ENCODE results near the gene PDZRN3. TPM values are rescaled to one million over a fixed set of nuclear protein-coding genes. Genes with fewer than 3 reads are reported as not detected.
"Not testable (repeated sequence)": the region's sequence is repeated elsewhere in the genome, so short reads cannot be mapped to it uniquely, and the experiment has no call there.

The PDZRN3 gene
- total RNA-seq, 1 donor from 2014 or later: 4.1 TPM

DNA sequence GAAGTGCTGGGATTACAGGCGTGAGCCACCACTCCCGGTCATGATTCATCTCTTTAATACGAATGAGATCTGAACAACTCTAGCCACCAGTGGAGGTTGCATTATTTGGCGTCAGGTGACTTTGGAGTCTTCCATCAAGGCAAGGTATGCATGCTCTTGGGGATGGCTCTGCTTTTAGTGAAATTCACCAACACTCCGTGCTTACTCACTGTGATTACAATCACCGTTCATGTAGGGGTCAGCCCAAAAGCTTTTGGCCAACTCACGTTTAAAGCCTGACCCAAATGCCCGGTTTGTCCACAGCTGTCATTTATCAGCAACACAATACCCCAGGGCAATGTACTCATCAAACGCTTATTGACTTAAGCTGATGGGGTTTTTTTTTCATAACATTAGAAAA lies 155.4 kb downstream of the PDZRN3 start:
- Histone ChIP-seq H3K4me3 (ENCODE audit: low read depth, low read length) (no peak overlapping the region), H3K27me3 (ENCODE audit: control insufficient read depth, insufficient read depth, low read length) (no peaks in the 10 kb centered on the region), H3K36me3 (ENCODE audit: control insufficient read depth, insufficient read depth, low read length) (no peaks in the 10 kb centered on the region)
- no peak for DNase-seq (ENCODE audit: low read depth)
- TF ChIP-seq, protein P1, sequence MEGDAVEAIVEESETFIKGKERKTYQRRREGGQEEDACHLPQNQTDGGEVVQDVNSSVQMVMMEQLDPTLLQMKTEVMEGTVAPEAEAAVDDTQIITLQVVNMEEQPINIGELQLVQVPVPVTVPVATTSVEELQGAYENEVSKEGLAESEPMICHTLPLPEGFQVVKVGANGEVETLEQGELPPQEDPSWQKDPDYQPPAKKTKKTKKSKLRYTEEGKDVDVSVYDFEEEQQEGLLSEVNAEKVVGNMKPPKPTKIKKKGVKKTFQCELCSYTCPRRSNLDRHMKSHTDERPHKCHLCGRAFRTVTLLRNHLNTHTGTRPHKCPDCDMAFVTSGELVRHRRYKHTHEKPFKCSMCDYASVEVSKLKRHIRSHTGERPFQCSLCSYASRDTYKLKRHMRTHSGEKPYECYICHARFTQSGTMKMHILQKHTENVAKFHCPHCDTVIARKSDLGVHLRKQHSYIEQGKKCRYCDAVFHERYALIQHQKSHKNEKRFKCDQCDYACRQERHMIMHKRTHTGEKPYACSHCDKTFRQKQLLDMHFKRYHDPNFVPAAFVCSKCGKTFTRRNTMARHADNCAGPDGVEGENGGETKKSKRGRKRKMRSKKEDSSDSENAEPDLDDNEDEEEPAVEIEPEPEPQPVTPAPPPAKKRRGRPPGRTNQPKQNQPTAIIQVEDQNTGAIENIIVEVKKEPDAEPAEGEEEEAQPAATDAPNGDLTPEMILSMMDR (IDR thresholded peaks at IDR 0.05; ENCODE audit: insufficient read depth, low read length, poor library complexity, severe bottlenecking): no peak

DNA sequence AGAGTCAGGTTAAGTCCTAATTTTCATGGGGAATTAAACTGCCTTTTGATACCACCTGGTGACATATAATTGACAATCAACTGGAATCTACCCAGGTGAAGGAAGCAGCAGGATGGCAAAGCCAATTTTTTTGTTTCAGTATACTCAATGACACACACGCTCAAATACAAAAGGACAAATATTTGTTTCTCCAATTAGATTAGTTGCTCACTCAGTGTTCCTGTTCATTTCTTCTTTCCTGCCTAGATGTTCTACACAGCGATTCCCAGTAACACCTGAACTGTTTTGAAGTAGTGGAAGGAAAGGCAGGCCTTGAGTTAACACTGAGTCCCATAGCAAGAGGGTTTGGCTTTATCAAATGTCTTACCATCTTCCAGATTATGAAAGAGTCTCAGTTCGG lies 157.5 kb downstream of the PDZRN3 start:
- H3K27me3 ChIP-seq (ENCODE audit: control insufficient read depth, insufficient read depth, low read length): no peaks in the 10 kb centered on the region
- H3K36me3 ChIP-seq (ENCODE audit: control insufficient read depth, insufficient read depth, low read length): no peaks in the 10 kb centered on the region
- H3K4me3 ChIP-seq (ENCODE audit: low read depth, low read length): no peak overlapping the region
- TF ChIP-seq, protein P1 (IDR thresholded peaks at IDR 0.05; ENCODE audit: insufficient read depth, low read length, poor library complexity, severe bottlenecking): no peak
- DNase-seq (ENCODE audit: low read depth): no peak

DNA sequence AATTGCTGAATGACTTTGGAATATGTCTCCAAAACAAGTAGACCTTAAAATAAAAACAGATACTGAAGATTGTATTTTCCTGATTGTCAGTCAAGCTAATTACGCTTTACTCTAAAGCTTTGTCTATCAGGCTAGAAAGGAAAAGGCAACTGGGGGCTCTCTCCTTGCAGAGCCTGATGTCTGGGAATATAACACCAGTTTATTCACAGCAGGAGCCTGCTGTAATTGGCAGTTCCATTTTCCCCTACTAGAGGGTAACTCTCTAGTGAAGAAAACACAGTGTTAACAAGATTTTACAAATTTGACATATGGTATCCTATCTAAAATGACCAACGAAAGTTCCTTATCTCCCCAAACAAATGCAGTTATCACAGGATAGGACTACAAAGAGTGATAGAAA lies 158.8 kb downstream of the PDZRN3 start:
- DNase-seq (ENCODE audit: low read depth): no peak
- Histone ChIP-seq H3K4me3 (ENCODE audit: low read depth, low read length) (no peak overlapping the region), H3K27me3 (ENCODE audit: control insufficient read depth, insufficient read depth, low read length) (no peaks in the 10 kb centered on the region), H3K36me3 (ENCODE audit: control insufficient read depth, insufficient read depth, low read length) (no peaks in the 10 kb centered on the region)
- TF ChIP-seq, protein P1 (IDR thresholded peaks at IDR 0.05; ENCODE audit: insufficient read depth, low read length, poor library complexity, severe bottlenecking): no peak

DNA sequence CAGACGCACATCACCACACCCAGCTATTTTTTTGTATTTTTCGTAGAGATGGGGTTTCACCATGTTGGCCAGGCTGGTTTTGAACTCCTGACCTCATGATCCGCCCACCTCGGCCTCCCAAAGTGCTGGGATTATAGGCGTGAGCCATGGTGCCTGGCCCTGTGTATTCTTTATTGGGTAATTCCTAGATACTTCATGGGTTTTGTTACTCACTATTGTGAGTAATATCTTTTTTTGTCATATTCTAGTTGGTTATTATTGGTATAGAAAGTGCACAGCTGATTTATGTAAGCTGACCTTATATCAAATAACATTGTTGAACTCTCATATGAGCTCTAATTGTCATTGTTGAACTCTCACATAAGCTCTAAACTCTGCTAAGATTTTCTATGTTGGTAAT lies 160.6 kb downstream of the PDZRN3 start:
- H3K4me3 ChIP-seq (ENCODE audit: low read depth, low read length); DNase-seq (ENCODE audit: low read depth); H3K27me3 ChIP-seq (ENCODE audit: control insufficient read depth, insufficient read depth, low read length); H3K36me3 ChIP-seq (ENCODE audit: control insufficient read depth, insufficient read depth, low read length): not testable (repeated sequence)

DNA sequence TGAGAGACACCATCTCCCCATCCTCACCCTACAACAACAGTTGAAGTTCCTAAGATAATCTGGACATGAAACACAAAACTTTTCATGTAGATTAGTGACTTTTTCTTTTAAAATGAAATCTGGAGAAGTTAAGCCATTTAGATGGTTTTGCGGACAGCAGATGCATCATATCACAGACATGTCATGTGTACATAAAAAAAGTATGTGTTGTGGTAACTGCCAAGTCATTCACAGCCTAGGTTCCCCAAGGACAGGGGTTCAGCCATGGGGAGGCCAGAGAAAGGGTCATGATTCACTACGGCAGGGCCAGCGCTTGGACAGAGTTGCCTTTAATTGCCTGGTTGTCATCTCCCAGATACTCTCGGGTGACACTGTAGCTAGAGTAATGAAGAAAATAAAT lies 163.2 kb downstream of the PDZRN3 start:
- Histone ChIP-seq H3K27me3 (ENCODE audit: control insufficient read depth, insufficient read depth, low read length) (no peaks in the 10 kb centered on the region), H3K4me3 (ENCODE audit: low read depth, low read length) (no peak overlapping the region), H3K36me3 (ENCODE audit: control insufficient read depth, insufficient read depth, low read length) (no peaks in the 10 kb centered on the region)
- no peak for DNase-seq (ENCODE audit: low read depth)
- TF ChIP-seq, protein P1 (IDR thresholded peaks at IDR 0.05; ENCODE audit: insufficient read depth, low read length, poor library complexity, severe bottlenecking): no peak

DNA sequence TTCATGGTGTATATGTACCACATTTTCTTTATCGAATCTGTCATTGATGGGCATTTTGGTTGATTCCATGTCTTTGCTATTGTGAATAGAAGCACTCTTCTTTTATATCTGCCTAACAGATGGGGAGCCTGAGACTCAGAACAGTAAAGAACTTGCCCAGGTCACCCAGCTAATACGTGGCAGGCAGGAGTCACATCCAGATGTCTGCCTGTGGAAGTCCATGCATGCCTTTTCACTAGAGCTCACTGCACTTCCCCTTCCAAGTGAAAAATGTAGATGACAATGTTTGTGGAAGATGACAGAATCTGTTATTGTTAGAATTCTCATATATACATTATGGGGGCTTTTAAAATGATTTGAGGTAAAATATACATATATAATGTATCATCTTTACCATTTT lies 165.0 kb downstream of the PDZRN3 start:
- no peak overlapping the region for H3K4me3 ChIP-seq (ENCODE audit: low read depth, low read length)
- TF ChIP-seq, protein P1 (IDR thresholded peaks at IDR 0.05; ENCODE audit: insufficient read depth, low read length, poor library complexity, severe bottlenecking): no peak
- no peaks in the 10 kb centered on the region for H3K27me3 ChIP-seq (ENCODE audit: control insufficient read depth, insufficient read depth, low read length)
- no peaks in the 10 kb centered on the region for H3K36me3 ChIP-seq (ENCODE audit: control insufficient read depth, insufficient read depth, low read length)
- DNase-seq (ENCODE audit: low read depth): no peak

Measured in kidney epithelial cell (primary cell).